HG03175 (cell line): ENCODE results near the gene CTNNBL1.
"Not testable (repeated sequence)": the region's sequence is repeated elsewhere in the genome, so short reads cannot be mapped to it uniquely, and the experiment has no call there.

Experiments used
- ATAC-seq: cut with Tn5 transposase; IDR thresholded peaks from one replicate; pipeline ENCODE4 v1.9.1; 2021; ENCODE audit warnings: mild to moderate bottlenecking, moderate library complexity; ENCODE audit not compliant: unreplicated experiment

Gene CTNNBL1

GRCh38 chr20:37706298-37706697 lies 12.5 kb downstream of the CTNNBL1 start:
- ATAC-seq, result no peak

GRCh38 chr20:37711001-37711400 lies 17.2 kb downstream of the CTNNBL1 start:
- ATAC-seq, result no peak

GRCh38 chr20:37711994-37712964 lies 18.4 kb downstream of the CTNNBL1 start:
- no peak for ATAC-seq

GRCh38 chr20:37713396-37713795 lies 19.6 kb downstream of the CTNNBL1 start:
- no peak for ATAC-seq

- no peak for ATAC-seq
Observed at GRCh38 chr20:37714978-37715672, 21.3 kb downstream of the CTNNBL1 start.

- ATAC-seq, result no peak
Observed at GRCh38 chr20:37721751-37722150, 27.9 kb downstream of the CTNNBL1 start.

GRCh38 chr20:37722312-37722711 lies 28.5 kb downstream of the CTNNBL1 start:
- not testable (repeated sequence) for ATAC-seq

GRCh38 chr20:37723668-37724067 lies 29.8 kb downstream of the CTNNBL1 start:
- ATAC-seq, result no peak

GRCh38 chr20:37725165-37725564 lies 31.3 kb downstream of the CTNNBL1 start:
- no peak for ATAC-seq

- ATAC-seq, result no peak
Observed at GRCh38 chr20:37725855-37726254, 32.0 kb downstream of the CTNNBL1 start.

GRCh38 chr20:37726321-37726720 lies 32.5 kb downstream of the CTNNBL1 start:
- ATAC-seq, result no peak

- no peak for ATAC-seq
Observed at GRCh38 chr20:37726971-37727956, 33.4 kb downstream of the CTNNBL1 start.

- no peak for ATAC-seq
Observed at GRCh38 chr20:37727957-37728634, 34.3 kb downstream of the CTNNBL1 start.

GRCh38 chr20:37728635-37728983 lies 34.8 kb downstream of the CTNNBL1 start:
- no peak for ATAC-seq

- ATAC-seq, result no peak
Observed at GRCh38 chr20:37729452-37729851, 35.6 kb downstream of the CTNNBL1 start.

GRCh38 chr20:37729909-37730308 lies 36.1 kb downstream of the CTNNBL1 start:
- ATAC-seq, result no peak

- ATAC-seq, result no peak
Observed at GRCh38 chr20:37733416-37733815, 39.6 kb downstream of the CTNNBL1 start.

GRCh38 chr20:37734228-37734985 lies 40.6 kb downstream of the CTNNBL1 start:
- ATAC-seq, result no peak

- no peak for ATAC-seq
Observed at GRCh38 chr20:37735541-37735940, 41.7 kb downstream of the CTNNBL1 start.

- no peak for ATAC-seq
Observed at GRCh38 chr20:37736132-37736531, 42.3 kb downstream of the CTNNBL1 start.
